GM12873 (cell line): ENCODE results near the gene NCAM1.

Source experiments
- CTCF ChIP-seq: IDR thresholded peaks from 2 replicates; pipeline ENCODE4 v1.5.1; 2012; ENCODE audit warnings: low read depth, mild to moderate bottlenecking, moderate library complexity, low read length, control low read depth; ENCODE audit not compliant: insufficient read depth; ENCODE audit errors: missing control alignments

Gene NCAM1

GRCh38 chr11:113305440-113306336, 344.5 kb downstream of the NCAM1 start:
- peak; percentile 98 for TF ChIP-seq CTCF

GRCh38 chr11:113308601-113309000, 347.4 kb downstream of the NCAM1 start:
- TF ChIP-seq CTCF = no peak

GRCh38 chr11:113311536-113311935, 350.3 kb downstream of the NCAM1 start:
- TF ChIP-seq CTCF = no peak

- TF ChIP-seq CTCF = no peak
These were observed 352.4 kb downstream of the NCAM1 start for GRCh38 chr11:113313601-113314000.

- no peak for TF ChIP-seq CTCF
These were observed 352.8 kb downstream of the NCAM1 start for GRCh38 chr11:113314065-113314388.

GRCh38 chr11:113314389-113315301, 353.4 kb downstream of the NCAM1 start, which contains the start of gene TTC12:
TTC12 (plus strand) TSS chr11:113314583; CDS start chr11:113316258, 1,675 bp downstream.
- no peak for TF ChIP-seq CTCF

- no peak for TF ChIP-seq CTCF
These were observed 354.6 kb downstream of the NCAM1 start for GRCh38 chr11:113315811-113316210.
